Endothelial cell (in vitro differentiated cells): ENCODE measurements around the gene ZNF225. TPM values are rescaled to one million over a fixed set of nuclear protein-coding genes. Genes with fewer than 3 reads are reported as not detected.

ENCODE experiments used
- DNase-seq: peaks from one replicate; pipeline ENCODE4 v3.0.0; 2021; ENCODE audit warnings: low spot score
- H3K27ac Mint-ChIP-seq: one replicate; pipeline ENCODE4 v1.8.0; 2021; ENCODE audit warnings: mixed read lengths, inconsistent platforms; ENCODE audit not compliant: unreplicated experiment
- H3K27me3 Mint-ChIP-seq: one replicate; pipeline ENCODE4 v1.8.0; 2021; ENCODE audit warnings: mild to moderate bottlenecking, moderate library complexity, mixed read lengths, inconsistent platforms; ENCODE audit not compliant: unreplicated experiment
- H3K36me3 Mint-ChIP-seq: one replicate; pipeline ENCODE4 v1.8.0; 2021; ENCODE audit warnings: mild to moderate bottlenecking, low read depth, mixed read lengths, inconsistent platforms; ENCODE audit not compliant: unreplicated experiment
- H3K4me1 Mint-ChIP-seq: one replicate; pipeline ENCODE4 v1.8.0; 2021; ENCODE audit warnings: mild to moderate bottlenecking, mixed read lengths, inconsistent platforms; ENCODE audit not compliant: unreplicated experiment
- H3K4me3 Mint-ChIP-seq: one replicate; pipeline ENCODE4 v1.8.0; 2021; ENCODE audit warnings: mild to moderate bottlenecking, mixed read lengths, inconsistent platforms; ENCODE audit not compliant: unreplicated experiment
- H3K9me3 Mint-ChIP-seq: one replicate; pipeline ENCODE4 v1.8.0; 2021; ENCODE audit warnings: mixed read lengths, inconsistent platforms; ENCODE audit not compliant: unreplicated experiment
- CTCF ChIP-seq: fragments of 200-600 bp; sonication (generic); IDR thresholded peaks from one replicate; pipeline ENCODE4 v1.5.0; 2021; ENCODE audit warnings: antibody characterized with exemption; ENCODE audit not compliant: unreplicated experiment
- long read RNA-seq: library from polyadenylated mRNA; unstranded; transcript quantifications from one replicate; pipeline ENCODE4 v2.0.0, GENCODE V29; 2020; ENCODE audit not compliant: unreplicated experiment
- total RNA-seq: library from RNA; stranded (reverse); fragmentation: NEBNext Ultra II Directional; extraction: Animal tissue kit (Norgen Biotek cat#: 25700); gene quantifications from one replicate; pipeline ENCODE4 v1.2.1, GENCODE V29; 2021; ENCODE audit not compliant: unreplicated experiment

ZNF225 gene
- total RNA-seq: 7.1 TPM
- long read RNA-seq, partial matches to known transcripts: 0 of 1 reads
- long read RNA-seq, other reads (novel, unspliced or antisense): 1 of 1 reads

GRCh38 chr19:44113138-44113783, at the start of gene ZNF225:
TSS of gene ZNF225 (plus strand) at chr19:44113399. CDS start at chr19:44115828, 2,429 bp downstream.
- Mint-ChIP-seq H3K9me3 (no peaks in the 10 kb centered on the region), H3K4me3 (peak within 1 kb of the TSS; percentile 98), H3K36me3 (peaks cover 18% of the 10 kb centered on the region), H3K27me3 (peaks cover 1% of the 10 kb centered on the region), H3K27ac (peak within 1 kb of the TSS; percentile 72), H3K4me1 (peaks cover 10% of the 10 kb centered on the region)
- no peak for TF ChIP-seq CTCF
- DNase-seq: peak; percentile 88

- Mint-ChIP-seq H3K9me3 (peaks cover 9% of the 10 kb centered on the region), H3K36me3 (peaks cover 68% of the 10 kb centered on the region), H3K27ac (no peak overlapping the region), H3K27me3 (peaks cover 5% of the 10 kb centered on the region), H3K4me3 (peak overlapping the region; percentile 85), H3K4me1 (peaks cover 4% of the 10 kb centered on the region)
- DNase-seq: no peak
- no peak for TF ChIP-seq CTCF
Observed at GRCh38 chr19:44066305-44066704, 46.9 kb upstream of the ZNF225 start.

DNA sequence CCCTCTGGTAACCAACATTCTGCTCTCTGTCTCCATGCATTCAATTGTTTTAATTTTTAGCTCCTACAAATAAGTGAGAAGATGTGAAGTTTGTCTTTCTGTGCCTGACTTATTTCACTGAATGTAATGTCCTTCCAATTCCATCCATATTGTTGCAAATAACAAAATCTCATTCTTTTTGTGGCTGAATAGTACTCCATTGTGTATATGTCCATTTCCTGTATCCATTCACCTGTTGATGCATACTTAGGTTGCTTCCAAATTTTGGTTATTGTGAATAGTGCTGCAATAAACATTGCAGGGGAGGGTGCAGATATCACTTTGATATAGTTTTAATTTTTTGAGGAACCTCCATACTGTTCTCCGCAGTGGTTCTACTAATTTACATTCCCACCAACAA, 43.8 kb upstream of the ZNF225 start:
- Mint-ChIP-seq H3K9me3 (peaks cover 9% of the 10 kb centered on the region), H3K27ac (no peak overlapping the region), H3K4me1 (peaks cover 15% of the 10 kb centered on the region), H3K4me3 (no peak overlapping the region), H3K27me3 (peaks cover 5% of the 10 kb centered on the region), H3K36me3 (peaks cover 56% of the 10 kb centered on the region)
- no peak for TF ChIP-seq CTCF
- DNase-seq: no peak

DNA sequence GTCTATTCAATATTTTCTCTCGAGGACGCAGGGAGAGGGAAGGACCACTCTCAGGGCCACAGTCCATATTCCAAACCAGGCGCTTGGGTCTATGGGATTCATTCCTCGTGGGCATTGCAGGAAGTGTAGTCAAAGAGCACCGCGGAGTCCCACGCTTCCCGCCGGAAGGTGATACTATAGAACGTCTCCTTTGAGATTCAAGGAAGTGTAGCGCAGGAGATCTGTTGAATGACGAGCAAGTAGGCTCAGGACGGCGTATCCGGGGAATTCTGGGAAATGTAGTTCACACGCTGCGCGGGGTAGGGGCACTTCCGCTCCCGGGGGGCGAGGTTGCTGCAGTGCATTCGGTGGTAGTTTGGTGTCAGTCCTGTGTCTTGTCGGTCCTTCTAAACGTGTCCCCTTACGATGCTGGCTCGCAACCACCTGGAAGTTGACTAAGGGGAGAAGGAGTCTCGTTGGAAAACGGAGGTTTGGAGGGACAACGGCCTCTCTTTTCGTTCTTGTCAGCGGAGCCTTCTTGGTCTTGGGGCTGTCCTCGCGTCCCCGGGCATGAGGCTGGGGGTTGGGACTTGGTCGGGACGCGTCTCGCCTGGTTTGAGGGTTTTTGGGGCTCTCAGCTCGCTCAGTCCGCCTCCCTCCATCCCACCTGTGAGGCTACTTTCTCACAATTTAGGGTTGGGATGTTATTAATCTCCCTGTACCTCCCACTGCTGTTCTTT, 41.2 kb upstream of the ZNF225 start, which contains the start of gene ZNF284:
TSS of gene ZNF284 (plus strand) at position 336 of the 719 bp plus-strand sequence. CDS start 4,231 bp downstream, outside the sequence.
- peak; percentile 74 for DNase-seq
- Mint-ChIP-seq H3K27ac (peak within 1 kb of the TSS; percentile 65), H3K9me3 (no peaks in the 10 kb centered on the region), H3K4me1 (peaks cover 15% of the 10 kb centered on the region), H3K36me3 (peaks cover 34% of the 10 kb centered on the region), H3K4me3 (peak within 1 kb of the TSS; percentile 95), H3K27me3 (peaks cover 5% of the 10 kb centered on the region)
- TF ChIP-seq CTCF: no peak
